Calu3 (cell line): ENCODE measurements around the gene PPP1R13B. TPM values are rescaled to one million over a fixed set of nuclear protein-coding genes. Genes with fewer than 3 reads are reported as not detected.

ENCODE experiments used
- BruUV-seq: library from RNA; stranded (reverse); fragments of 400-500 nt; replicated peaks from 2 replicates; lab custom pipeline; 2021; lab: Mats Ljungman, UMichigan
- CTCF ChIA-PET: fragments of 300-600 bp; sonication (Branson Sonifier 250); formaldehyde crosslinking; loops from one replicate; lab custom pipeline; 2022; ENCODE audit warnings: antibody characterized with exemption; lab: Charles Lee
- DNase-seq: peaks from one replicate; pipeline ENCODE4 v3.0.0; 2022
- H3K27ac Mint-ChIP-seq: one replicate; pipeline ENCODE4 v1.8.0; 2022; ENCODE audit warnings: mixed read lengths; ENCODE audit not compliant: unreplicated experiment
- H3K27me3 Mint-ChIP-seq: one replicate; pipeline ENCODE4 v1.8.0; 2022; ENCODE audit warnings: mixed read lengths; ENCODE audit not compliant: unreplicated experiment
- H3K36me3 Mint-ChIP-seq: one replicate; pipeline ENCODE4 v1.8.0; 2022; ENCODE audit warnings: mild to moderate bottlenecking, moderate library complexity, mixed read lengths; ENCODE audit not compliant: insufficient read depth, unreplicated experiment
- H3K4me1 Mint-ChIP-seq: one replicate; pipeline ENCODE4 v1.8.0; 2022; ENCODE audit warnings: mild to moderate bottlenecking, low read depth, mixed read lengths; ENCODE audit not compliant: unreplicated experiment
- H3K4me3 Mint-ChIP-seq: one replicate; pipeline ENCODE4 v1.8.0; 2022; ENCODE audit warnings: mild to moderate bottlenecking, low read depth, moderate library complexity, mixed read lengths; ENCODE audit not compliant: unreplicated experiment
- H3K9me3 Mint-ChIP-seq: one replicate; pipeline ENCODE4 v1.8.0; 2022; ENCODE audit warnings: low read depth, mixed read lengths; ENCODE audit not compliant: unreplicated experiment
- CTCF ChIP-seq: fragments of 200-600 bp; IDR thresholded peaks from one replicate; pipeline ENCODE4 v1.8.0; 2022; ENCODE audit warnings: antibody characterized with exemption; ENCODE audit not compliant: unreplicated experiment
- intact Hi-C: fragments of 100-400 bp; cut with micrococcal nuclease; formaldehyde crosslinking; loops from one replicate; pipeline ENCODE4 v1.10.0; 2022; ENCODE audit not compliant: unreplicated experiment
- total RNA-seq: library from RNA; stranded (reverse); gene quantifications from 2 replicates; pipeline ENCODE4 v1.2.3, GENCODE V29; 2022

Gene PPP1R13B
- total RNA-seq, 1 experiment from 2014 or later: 27.7 TPM

GRCh38 chr14:103863245-103863644 is 15.9 kb upstream of the PPP1R13B start:
- no TSS peak for BruUV-seq
- no peak overlapping the region for H3K4me3 Mint-ChIP-seq
- H3K27me3 Mint-ChIP-seq: no peaks in the 10 kb centered on the region
- intact Hi-C loops: no loop called here
- H3K4me1 Mint-ChIP-seq: peaks cover 7% of the 10 kb centered on the region
- H3K27ac Mint-ChIP-seq: no peak overlapping the region
- H3K36me3 Mint-ChIP-seq: no peaks in the 10 kb centered on the region
- no peaks in the 10 kb centered on the region for H3K9me3 Mint-ChIP-seq
- CTCF ChIA-PET: interaction anchor here (0.9 kb wide), 1 partner anchor 17 kb away, joined by 3 read pairs; no protein-coding TSS in a partner anchor
- no peak for DNase-seq
- TF ChIP-seq CTCF: no peak

- no peak for DNase-seq
- Mint-ChIP-seq H3K4me3 (no peak overlapping the region), H3K27ac (no peak overlapping the region), H3K4me1 (no peaks in the 10 kb centered on the region), H3K36me3 (no peaks in the 10 kb centered on the region), H3K27me3 (no peaks in the 10 kb centered on the region), H3K9me3 (no peaks in the 10 kb centered on the region)
- no TSS peak for BruUV-seq
- intact Hi-C loops: no loop called here
- no peak for TF ChIP-seq CTCF
- CTCF ChIA-PET: no interaction called here
Observed at GRCh38 chr14:103862393-103862782, 15.0 kb upstream of the PPP1R13B start.

GRCh38 chr14:103861413-103862392 is 14.3 kb upstream of the PPP1R13B start:
- CTCF ChIA-PET: interaction anchor here (0.6 kb wide), 1 partner anchor 46 kb away, joined by 4 read pairs; no protein-coding TSS in a partner anchor
- TF ChIP-seq CTCF: no peak
- Mint-ChIP-seq H3K9me3 (no peaks in the 10 kb centered on the region), H3K27ac (no peak overlapping the region), H3K36me3 (no peaks in the 10 kb centered on the region), H3K4me1 (no peaks in the 10 kb centered on the region), H3K27me3 (no peaks in the 10 kb centered on the region), H3K4me3 (no peak overlapping the region)
- DNase-seq: no peak
- intact Hi-C loops: no loop called here
- BruUV-seq: no TSS peak

- Mint-ChIP-seq H3K4me1 (peaks cover 11% of the 10 kb centered on the region), H3K36me3 (no peaks in the 10 kb centered on the region), H3K27ac (no peak overlapping the region), H3K9me3 (no peaks in the 10 kb centered on the region), H3K4me3 (no peak overlapping the region), H3K27me3 (no peaks in the 10 kb centered on the region)
- intact Hi-C loops: no loop called here
- no TSS peak for BruUV-seq
- TF ChIP-seq CTCF: no peak
- no peak for DNase-seq
- CTCF ChIA-PET: interaction anchor here (0.5 to 0.9 kb wide), 2 partner anchors 34 to 210 kb away, joined by 3 read pairs; no protein-coding TSS in a partner anchor
Observed at GRCh38 chr14:103859416-103860202, 12.2 kb upstream of the PPP1R13B start.
